Measurements from ENCODE around the gene ZNF407.

ZNF407 gene

DNA sequence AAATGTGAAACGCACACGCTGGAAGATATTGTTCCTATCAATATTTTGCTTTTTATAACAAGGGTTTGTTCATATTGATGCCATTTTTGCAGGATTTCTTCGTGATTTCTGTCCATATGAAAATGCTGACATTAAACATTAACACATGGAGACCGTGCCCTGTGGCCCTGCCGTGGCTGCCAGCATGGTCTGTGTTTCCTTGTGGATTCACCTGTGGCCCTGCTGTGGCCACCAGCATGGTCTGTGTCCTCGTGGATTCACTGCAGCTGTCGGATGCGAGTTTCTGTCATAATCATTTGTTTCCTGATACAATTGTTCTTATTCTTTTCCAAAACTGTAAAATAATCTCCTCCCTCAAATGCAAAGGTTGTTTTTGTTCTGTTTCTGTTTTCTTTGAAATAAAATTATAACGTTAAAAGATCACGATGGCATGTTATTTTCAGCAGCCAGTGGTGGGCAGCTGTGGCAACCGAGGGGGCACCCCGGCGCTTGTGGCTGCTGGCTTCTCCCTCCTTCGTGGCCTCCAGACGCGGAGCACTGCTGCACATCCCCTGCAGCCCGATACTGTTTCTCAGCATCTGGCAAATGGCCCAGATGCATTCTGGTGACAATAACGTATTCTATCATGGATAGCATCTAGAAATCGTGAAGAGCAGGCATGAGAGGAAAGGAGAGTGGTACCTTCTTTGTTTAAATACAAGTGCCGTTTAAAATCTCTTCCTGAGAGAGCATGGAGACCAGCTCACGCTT is 467.8 kb downstream of the ZNF407 start:
- TF ChIP-seq, protein P1, sequence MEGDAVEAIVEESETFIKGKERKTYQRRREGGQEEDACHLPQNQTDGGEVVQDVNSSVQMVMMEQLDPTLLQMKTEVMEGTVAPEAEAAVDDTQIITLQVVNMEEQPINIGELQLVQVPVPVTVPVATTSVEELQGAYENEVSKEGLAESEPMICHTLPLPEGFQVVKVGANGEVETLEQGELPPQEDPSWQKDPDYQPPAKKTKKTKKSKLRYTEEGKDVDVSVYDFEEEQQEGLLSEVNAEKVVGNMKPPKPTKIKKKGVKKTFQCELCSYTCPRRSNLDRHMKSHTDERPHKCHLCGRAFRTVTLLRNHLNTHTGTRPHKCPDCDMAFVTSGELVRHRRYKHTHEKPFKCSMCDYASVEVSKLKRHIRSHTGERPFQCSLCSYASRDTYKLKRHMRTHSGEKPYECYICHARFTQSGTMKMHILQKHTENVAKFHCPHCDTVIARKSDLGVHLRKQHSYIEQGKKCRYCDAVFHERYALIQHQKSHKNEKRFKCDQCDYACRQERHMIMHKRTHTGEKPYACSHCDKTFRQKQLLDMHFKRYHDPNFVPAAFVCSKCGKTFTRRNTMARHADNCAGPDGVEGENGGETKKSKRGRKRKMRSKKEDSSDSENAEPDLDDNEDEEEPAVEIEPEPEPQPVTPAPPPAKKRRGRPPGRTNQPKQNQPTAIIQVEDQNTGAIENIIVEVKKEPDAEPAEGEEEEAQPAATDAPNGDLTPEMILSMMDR (IDR thresholded peaks at IDR 0.05; ENCODE audit: low read depth, low read length): no peak
- H3K4me3 ChIP-seq (replicated peaks in 1 of 2; ENCODE audit: low read depth in 2 of 2, low read length in 2 of 2): no peak overlapping the region
- no peak for DNase-seq (ENCODE audit: low read depth in 2 of 2)

DNA sequence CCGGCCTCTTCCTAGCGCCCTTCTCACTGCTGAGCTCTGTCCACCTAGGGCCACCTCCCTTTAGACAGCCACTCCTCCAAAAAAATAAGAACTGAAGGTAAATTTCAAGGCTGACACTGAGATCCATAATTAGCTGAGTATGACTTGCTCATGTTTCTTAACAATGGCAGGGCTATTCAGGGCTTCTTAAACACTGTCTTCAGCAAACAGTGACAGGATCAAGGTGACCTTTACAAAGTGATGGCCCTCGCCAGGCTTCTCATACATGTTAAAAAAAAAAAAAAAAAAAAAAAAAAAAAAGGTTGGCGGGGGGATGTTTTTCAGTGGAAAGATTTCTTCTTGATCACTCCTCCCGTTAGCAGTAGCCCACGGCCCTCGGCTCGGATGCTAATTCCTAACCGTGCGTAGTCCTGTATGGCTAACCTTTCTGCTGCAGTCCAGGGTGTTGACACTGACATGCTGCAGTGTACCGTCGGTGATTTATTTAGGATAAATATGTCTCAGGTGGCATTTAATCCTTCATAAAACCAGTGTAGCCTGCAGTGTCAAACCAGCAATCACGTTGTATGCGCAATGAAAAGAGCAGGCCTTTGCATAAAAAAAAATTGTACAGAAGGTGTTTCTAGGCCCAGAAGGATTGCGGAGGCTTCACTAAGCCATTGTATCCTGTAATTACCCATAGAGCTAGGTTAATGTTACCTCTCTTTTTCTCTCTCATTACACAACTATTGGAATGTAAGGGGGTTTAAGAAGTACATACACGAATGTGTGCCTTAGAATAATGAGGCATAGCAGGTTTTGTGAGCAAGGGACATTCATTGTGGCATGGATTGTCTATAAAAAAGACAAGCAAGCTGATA is 468.6 kb downstream of the ZNF407 start:
- DNase-seq (ENCODE audit: low read depth in 2 of 2): no peak
- H3K4me3 ChIP-seq (replicated peaks in 1 of 2; ENCODE audit: low read depth in 2 of 2, low read length in 2 of 2): no peak overlapping the region
- TF ChIP-seq, protein P1 (IDR thresholded peaks at IDR 0.05; ENCODE audit: low read depth, low read length): no peak

GRCh38 chr18:75066936-75067335 is 469.3 kb downstream of the ZNF407 start:
- no peak for DNase-seq (ENCODE audit: low read depth in 2 of 2)
- no peak overlapping the region for H3K4me3 ChIP-seq (replicated peaks in 1 of 2; ENCODE audit: low read depth in 2 of 2, low read length in 2 of 2)
- TF ChIP-seq, protein P1 (IDR thresholded peaks at IDR 0.05; ENCODE audit: low read depth, low read length): no peak

GRCh38 chr18:75067996-75068645 is 470.5 kb downstream of the ZNF407 start:
- no peak for DNase-seq (ENCODE audit: low read depth in 2 of 2)
- H3K4me3 ChIP-seq (replicated peaks in 1 of 2; ENCODE audit: low read depth in 2 of 2, low read length in 2 of 2): no peak overlapping the region
- TF ChIP-seq, protein P1 (IDR thresholded peaks at IDR 0.05; ENCODE audit: low read depth, low read length): no peak

GRCh38 chr18:75068682-75069435 is 471.2 kb downstream of the ZNF407 start:
- TF ChIP-seq, protein P1 (IDR thresholded peaks at IDR 0.05; ENCODE audit: low read depth, low read length): no peak
- no peak overlapping the region for H3K4me3 ChIP-seq (replicated peaks in 1 of 2; ENCODE audit: low read depth in 2 of 2, low read length in 2 of 2)
- DNase-seq (ENCODE audit: low read depth in 2 of 2): peak; percentile 6

DNA sequence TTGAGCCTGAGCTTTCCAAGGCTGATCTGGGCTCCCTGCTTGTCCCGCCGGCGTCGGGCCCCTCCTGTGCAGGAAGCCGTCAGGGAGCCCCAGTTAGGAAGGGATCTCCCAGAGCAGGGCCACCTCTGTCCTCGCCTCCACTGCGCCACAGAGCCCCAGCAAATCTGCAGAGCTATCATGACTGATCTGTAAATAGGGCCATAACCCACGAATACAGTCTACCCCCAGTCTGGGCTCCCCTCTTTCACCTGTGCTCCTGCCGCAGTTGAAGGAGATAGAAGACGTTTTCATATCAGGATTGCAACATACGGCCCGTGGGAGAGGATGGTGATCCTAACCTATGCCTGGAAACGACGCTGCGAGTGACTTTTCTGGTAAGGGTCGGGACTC is 472.6 kb downstream of the ZNF407 start:
- DNase-seq (ENCODE audit: low read depth in 2 of 2): no peak
- TF ChIP-seq, protein P1 (IDR thresholded peaks at IDR 0.05; ENCODE audit: low read depth, low read length): no peak
- peak overlapping the region in 1 of 2 donors; percentile 7 for H3K4me3 ChIP-seq (replicated peaks in 1 of 2; ENCODE audit: low read depth in 2 of 2, low read length in 2 of 2)
